SJCRH30 (cell line): ENCODE results near the gene CACNA2D3. TPM values are rescaled to one million over a fixed set of nuclear protein-coding genes. Genes with fewer than 3 reads are reported as not detected.
"Not testable (repeated sequence)": the region's sequence is repeated elsewhere in the genome, so short reads cannot be mapped to it uniquely, and the experiment has no call there.

Experiments used
- DNase-seq, 2 experiments: peaks; one replicate each; pipeline ENCODE4 v3.0.0-alpha.2; 2015 to 2020
- H3K27ac ChIP-seq: fragments of 250-450 bp; sonication (Bioruptor Pico); 2 replicates; pipeline ENCODE4 v1.5.1; 2020; ENCODE audit warnings: mild to moderate bottlenecking, moderate library complexity
- H3K27me3 ChIP-seq: fragments of 250-450 bp; sonication (Bioruptor Pico); 2 replicates; pipeline ENCODE4 v1.5.1; 2020; ENCODE audit warnings: mild to moderate bottlenecking, moderate library complexity
- H3K36me3 ChIP-seq: fragments of 250-450 bp; sonication (Bioruptor Pico); 2 replicates; pipeline ENCODE4 v1.5.1; 2020; ENCODE audit warnings: mild to moderate bottlenecking, moderate library complexity
- H3K4me1 ChIP-seq: fragments of 250-450 bp; sonication (Bioruptor Pico); 2 replicates; pipeline ENCODE4 v1.5.1; 2020; ENCODE audit warnings: mild to moderate bottlenecking, moderate library complexity
- H3K4me3 ChIP-seq: fragments of 250-450 bp; sonication (Bioruptor Pico); 2 replicates; pipeline ENCODE4 v1.5.1; 2020; ENCODE audit warnings: mild to moderate bottlenecking, moderate library complexity
- H3K9me3 ChIP-seq: fragments of 250-450 bp; sonication (Bioruptor Pico); replicated peaks from 2 replicates; pipeline ENCODE4 v1.5.1; 2020; ENCODE audit warnings: mild to moderate bottlenecking, moderate library complexity
- total RNA-seq: library from RNA; depleted of rRNA; stranded (reverse); fragments of >200 nt; shearing (Covaris generic); gene quantifications from 2 replicates; pipeline ENCODE4 v1.2.3, GENCODE V29; 2014

Gene CACNA2D3
- total RNA-seq, 1 experiment from 2014 or later: 0.22 TPM

GRCh38 chr3:55085231-55085630, 962.9 kb downstream of the CACNA2D3 start:
- Histone ChIP-seq H3K36me3 (no peaks in the 10 kb centered on the region), H3K4me1 (peaks cover 6% of the 10 kb centered on the region), H3K27ac (no peak overlapping the region), H3K4me3 (no peak overlapping the region), H3K9me3 (no peaks in the 10 kb centered on the region), H3K27me3 (no peaks in the 10 kb centered on the region)
- DNase-seq: no peak

DNA sequence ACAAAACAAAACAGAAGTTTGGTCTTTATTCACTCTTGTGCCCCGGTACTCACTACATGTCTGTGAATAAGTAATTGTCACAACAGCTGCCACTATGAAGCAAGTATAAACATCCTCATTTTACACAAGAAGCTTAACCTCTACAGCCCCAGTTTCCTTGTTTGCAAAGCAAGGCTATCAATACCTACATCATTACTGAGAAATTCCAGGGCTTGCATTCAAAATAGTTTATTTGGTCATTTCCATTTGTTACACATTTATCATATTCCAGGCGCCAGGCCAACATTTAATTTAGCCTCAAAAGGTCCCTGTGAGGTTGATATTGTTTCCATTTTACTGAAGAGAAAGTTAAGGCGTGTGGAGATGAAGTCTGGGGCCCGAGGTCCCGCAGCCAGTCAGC, 966.9 kb downstream of the CACNA2D3 start:
- DNase-seq: peak; percentile 27 to 58
- no peaks in the 10 kb centered on the region for H3K9me3 ChIP-seq
- no peaks in the 10 kb centered on the region for H3K36me3 ChIP-seq
- no peak overlapping the region for H3K27ac ChIP-seq
- H3K4me3 ChIP-seq: no peak overlapping the region
- no peaks in the 10 kb centered on the region for H3K27me3 ChIP-seq
- H3K4me1 ChIP-seq: peaks cover 6% of the 10 kb centered on the region

GRCh38 chr3:55090291-55090690, 967.9 kb downstream of the CACNA2D3 start:
- no peaks in the 10 kb centered on the region for H3K9me3 ChIP-seq
- no peaks in the 10 kb centered on the region for H3K27me3 ChIP-seq
- no peaks in the 10 kb centered on the region for H3K36me3 ChIP-seq
- DNase-seq: no peak
- no peak overlapping the region for H3K4me3 ChIP-seq
- H3K27ac ChIP-seq: no peak overlapping the region
- peaks cover 6% of the 10 kb centered on the region for H3K4me1 ChIP-seq

DNA sequence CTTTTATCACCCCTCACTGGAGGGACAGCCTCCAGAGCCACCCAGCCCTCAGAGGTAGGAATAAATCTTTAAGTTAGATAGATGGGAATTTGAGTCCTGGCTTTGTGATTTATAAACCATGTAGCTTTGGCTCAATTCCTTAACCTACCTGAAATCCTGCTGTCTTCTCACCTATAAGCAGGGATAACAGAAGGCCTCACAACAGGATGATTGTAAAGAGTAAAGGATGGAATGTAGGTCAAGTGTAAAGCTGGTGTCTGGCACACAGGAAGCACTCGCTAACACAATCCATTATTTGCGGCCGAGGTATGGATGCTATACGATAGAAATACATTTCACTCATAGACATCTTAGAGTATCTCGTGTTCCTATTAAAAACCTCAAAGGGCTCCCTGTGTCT, 968.4 kb downstream of the CACNA2D3 start:
- Histone ChIP-seq H3K36me3 (no peaks in the 10 kb centered on the region), H3K27ac (no peak overlapping the region), H3K4me3 (no peak overlapping the region), H3K9me3 (no peaks in the 10 kb centered on the region), H3K4me1 (peaks cover 6% of the 10 kb centered on the region), H3K27me3 (no peaks in the 10 kb centered on the region)
- DNase-seq: no peak

- Histone ChIP-seq H3K9me3 (no peaks in the 10 kb centered on the region), H3K27ac (no peak overlapping the region), H3K27me3 (no peaks in the 10 kb centered on the region), H3K4me3 (no peak overlapping the region), H3K4me1 (peaks cover 6% of the 10 kb centered on the region), H3K36me3 (no peaks in the 10 kb centered on the region)
- DNase-seq: no peak
These were observed 969.3 kb downstream of the CACNA2D3 start for GRCh38 chr3:55091381-55092225.

DNA sequence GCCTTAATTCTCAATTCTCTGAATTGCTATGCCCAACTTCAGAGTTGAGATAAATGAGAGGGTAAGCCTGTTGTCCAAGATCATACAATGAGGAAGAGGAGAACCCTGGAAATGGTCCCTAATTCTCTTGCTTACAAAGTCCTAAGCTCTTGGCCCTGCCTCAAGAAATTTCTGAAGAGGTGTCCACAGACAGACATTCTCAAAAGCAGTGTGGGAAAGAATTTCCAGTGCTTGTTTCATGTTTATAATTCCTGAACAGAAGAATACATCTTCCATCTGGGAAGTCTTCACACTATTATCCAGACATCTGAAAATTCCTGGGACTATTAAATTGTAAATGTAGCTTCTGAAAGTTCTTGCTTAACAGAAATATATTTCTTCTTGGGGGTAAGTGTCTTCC, 972.3 kb downstream of the CACNA2D3 start:
- no peak for DNase-seq

GRCh38 chr3:55097441-55097840, 975.1 kb downstream of the CACNA2D3 start:
- no peak overlapping the region for H3K27ac ChIP-seq
- no peak for DNase-seq
- H3K36me3 ChIP-seq: no peaks in the 10 kb centered on the region
- H3K4me3 ChIP-seq: no peak overlapping the region
- no peaks in the 10 kb centered on the region for H3K9me3 ChIP-seq
- H3K4me1 ChIP-seq: no peaks in the 10 kb centered on the region
- H3K27me3 ChIP-seq: no peaks in the 10 kb centered on the region

More for the DNA sequence above, 972.3 kb downstream of the CACNA2D3 start:
- no peaks in the 10 kb centered on the region for H3K27me3 ChIP-seq
- H3K4me1 ChIP-seq: no peaks in the 10 kb centered on the region
- H3K4me3 ChIP-seq: no peak overlapping the region
- no peak overlapping the region for H3K27ac ChIP-seq
- H3K9me3 ChIP-seq: no peaks in the 10 kb centered on the region
- no peaks in the 10 kb centered on the region for H3K36me3 ChIP-seq

DNA sequence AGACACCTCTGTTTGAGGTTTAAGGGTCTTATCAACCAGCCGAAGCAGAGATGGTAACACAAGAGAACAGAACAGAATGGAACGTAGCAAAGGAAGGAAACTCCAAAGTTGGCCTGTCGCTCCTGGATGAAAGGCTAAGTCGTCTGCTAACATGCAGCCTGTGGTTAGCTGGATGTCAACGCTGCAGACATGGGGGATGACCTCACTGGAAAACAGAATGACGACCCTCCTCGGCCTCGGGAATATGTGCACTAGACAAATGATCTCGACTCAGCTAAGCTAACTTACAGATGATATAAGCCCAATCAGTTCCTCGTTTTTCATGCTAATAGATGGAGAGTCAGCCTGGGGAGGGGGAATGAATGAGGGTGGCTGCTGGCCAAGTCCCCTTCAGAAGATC, 983.3 kb downstream of the CACNA2D3 start:
- Histone ChIP-seq H3K9me3 (no peaks in the 10 kb centered on the region), H3K27me3 (no peaks in the 10 kb centered on the region), H3K4me3 (no peak overlapping the region), H3K36me3 (no peaks in the 10 kb centered on the region), H3K4me1 (no peaks in the 10 kb centered on the region), H3K27ac (no peak overlapping the region)
- no peak for DNase-seq

DNA sequence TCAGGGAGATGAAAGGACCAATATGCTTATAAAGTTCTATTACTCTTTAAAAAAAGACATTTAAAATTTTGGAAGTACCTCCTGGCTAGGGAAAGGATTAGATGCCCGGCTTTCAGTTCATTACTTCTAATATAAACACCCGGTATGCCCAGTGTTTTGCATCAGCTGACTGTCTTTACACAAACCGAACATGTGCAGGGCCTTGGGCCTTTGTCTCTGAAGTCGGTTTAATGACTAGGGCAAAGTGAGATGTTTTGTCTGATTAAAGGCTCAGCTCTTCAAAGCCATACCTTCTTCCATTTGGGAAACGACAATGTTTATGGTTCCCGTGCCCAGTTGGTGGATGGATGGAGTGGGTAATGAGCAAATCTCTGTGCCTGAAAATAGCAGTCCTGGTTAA, 984.8 kb downstream of the CACNA2D3 start:
- Histone ChIP-seq H3K27ac (no peak overlapping the region), H3K9me3 (no peaks in the 10 kb centered on the region), H3K4me1 (no peaks in the 10 kb centered on the region), H3K27me3 (no peaks in the 10 kb centered on the region), H3K4me3 (no peak overlapping the region), H3K36me3 (no peaks in the 10 kb centered on the region)
- DNase-seq: no peak

DNA sequence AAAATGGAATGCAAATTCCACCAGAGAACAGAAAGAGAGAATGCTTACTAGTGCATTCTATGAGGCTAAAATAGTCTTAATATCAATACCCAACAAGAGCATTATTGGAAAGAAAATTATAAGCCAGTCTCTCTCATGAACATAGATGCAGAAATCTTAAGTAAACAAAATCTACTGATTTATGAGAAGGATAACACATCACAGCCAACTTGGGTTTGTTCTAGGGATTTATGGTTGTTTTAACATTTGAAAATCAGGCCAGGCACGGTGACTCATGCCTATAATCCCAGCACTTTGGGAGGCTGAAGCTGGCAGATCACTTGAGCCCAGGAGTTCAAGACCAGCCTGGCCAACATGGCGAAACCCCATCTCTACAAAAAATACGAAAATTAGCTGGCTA, 989.6 kb downstream of the CACNA2D3 start:
- not testable (repeated sequence) for DNase-seq

GRCh38 chr3:55118451-55118850, 996.1 kb downstream of the CACNA2D3 start:
- no peaks in the 10 kb centered on the region for H3K4me1 ChIP-seq
- H3K27ac ChIP-seq: no peak overlapping the region
- no peaks in the 10 kb centered on the region for H3K36me3 ChIP-seq
- DNase-seq: no peak
- H3K9me3 ChIP-seq: no peaks in the 10 kb centered on the region
- no peak overlapping the region for H3K4me3 ChIP-seq
- no peaks in the 10 kb centered on the region for H3K27me3 ChIP-seq

More for the DNA sequence above, 989.6 kb downstream of the CACNA2D3 start:
- not testable (repeated sequence) for H3K9me3 ChIP-seq, H3K27me3 ChIP-seq, H3K36me3 ChIP-seq, H3K4me3 ChIP-seq, H3K27ac ChIP-seq, H3K4me1 ChIP-seq

GRCh38 chr3:55119268-55119667, 996.9 kb downstream of the CACNA2D3 start:
- Histone ChIP-seq H3K27ac (no peak overlapping the region), H3K4me3 (no peak overlapping the region), H3K27me3 (no peaks in the 10 kb centered on the region), H3K4me1 (no peaks in the 10 kb centered on the region), H3K9me3 (no peaks in the 10 kb centered on the region), H3K36me3 (no peaks in the 10 kb centered on the region)
- DNase-seq: no peak

DNA sequence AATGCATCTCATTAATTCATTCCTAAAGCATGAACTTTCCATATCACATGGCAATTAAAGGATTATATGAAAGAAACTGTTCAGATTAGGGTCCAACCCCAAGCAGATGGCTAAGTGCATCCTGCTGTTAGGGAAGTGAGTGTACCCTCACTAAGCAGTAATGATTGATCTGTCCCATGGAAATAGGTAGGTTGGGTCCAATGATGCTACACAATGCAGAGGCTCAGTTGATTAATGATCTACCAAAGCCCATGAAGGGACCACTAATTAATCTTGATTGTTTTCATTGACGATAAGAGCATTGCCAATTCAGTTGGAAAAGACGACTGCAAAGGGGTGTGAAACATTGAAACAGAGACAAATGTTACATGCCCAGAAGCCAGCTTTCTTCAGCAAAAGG, 1000.0 kb downstream of the CACNA2D3 start:
- no peaks in the 10 kb centered on the region for H3K9me3 ChIP-seq
- no peaks in the 10 kb centered on the region for H3K27me3 ChIP-seq
- no peaks in the 10 kb centered on the region for H3K4me1 ChIP-seq
- H3K36me3 ChIP-seq: no peaks in the 10 kb centered on the region
- H3K4me3 ChIP-seq: no peak overlapping the region
- no peak for DNase-seq
- no peak overlapping the region for H3K27ac ChIP-seq
